ENCODE measurements around the gene UMOD. TPM values are rescaled to one million over a fixed set of nuclear protein-coding genes. Genes with fewer than 3 reads are reported as not detected.

The UMOD gene
- total RNA-seq, 1 experiment from 2014 or later, result not detected

- peaks cover 17% of the 10 kb centered on the region for H3K27me3 ChIP-seq (replicated peaks; ENCODE audit: insufficient read depth, low read depth, low read length, poor library complexity)
- ChIA-PET POLR2A (ENCODE audit: low non-redundant PET) (no interaction called here), CTCF (no interaction called here)
- no peak overlapping the region for H3K27ac ChIP-seq (ENCODE audit: low read depth, low read length, poor library complexity, severe bottlenecking)
- no peaks in the 10 kb centered on the region for H3K9me3 ChIP-seq (ENCODE audit: low read depth, low read length, poor library complexity, severe bottlenecking)
- intact Hi-C loops (cut with micrococcal nuclease; ENCODE audit: unreplicated experiment), result no loop called here
- no peaks in the 10 kb centered on the region for H3K36me3 ChIP-seq (ENCODE audit: insufficient read depth, low read length, poor library complexity, severe bottlenecking)
- H3K4me3 ChIP-seq (ENCODE audit: low read depth, low read length, poor library complexity, severe bottlenecking), result no peak overlapping the region
- no peaks in the 10 kb centered on the region for H3K4me1 ChIP-seq (ENCODE audit: insufficient read depth, low read length, poor library complexity, severe bottlenecking)
- DNase-seq (ENCODE audit: low spot score), result no peak
- no TSS peak for BruUV-seq (replicated peaks)
- TF ChIP-seq, protein P1, sequence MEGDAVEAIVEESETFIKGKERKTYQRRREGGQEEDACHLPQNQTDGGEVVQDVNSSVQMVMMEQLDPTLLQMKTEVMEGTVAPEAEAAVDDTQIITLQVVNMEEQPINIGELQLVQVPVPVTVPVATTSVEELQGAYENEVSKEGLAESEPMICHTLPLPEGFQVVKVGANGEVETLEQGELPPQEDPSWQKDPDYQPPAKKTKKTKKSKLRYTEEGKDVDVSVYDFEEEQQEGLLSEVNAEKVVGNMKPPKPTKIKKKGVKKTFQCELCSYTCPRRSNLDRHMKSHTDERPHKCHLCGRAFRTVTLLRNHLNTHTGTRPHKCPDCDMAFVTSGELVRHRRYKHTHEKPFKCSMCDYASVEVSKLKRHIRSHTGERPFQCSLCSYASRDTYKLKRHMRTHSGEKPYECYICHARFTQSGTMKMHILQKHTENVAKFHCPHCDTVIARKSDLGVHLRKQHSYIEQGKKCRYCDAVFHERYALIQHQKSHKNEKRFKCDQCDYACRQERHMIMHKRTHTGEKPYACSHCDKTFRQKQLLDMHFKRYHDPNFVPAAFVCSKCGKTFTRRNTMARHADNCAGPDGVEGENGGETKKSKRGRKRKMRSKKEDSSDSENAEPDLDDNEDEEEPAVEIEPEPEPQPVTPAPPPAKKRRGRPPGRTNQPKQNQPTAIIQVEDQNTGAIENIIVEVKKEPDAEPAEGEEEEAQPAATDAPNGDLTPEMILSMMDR (conservative IDR thresholded peaks at IDR 0.05; ENCODE audit: low read depth, low read length), result no peak
- no peak for TF ChIP-seq EZH2 (IDR thresholded peaks at IDR 0.05; ENCODE audit: borderline replicate concordance, low read depth, low read length, poor library complexity, severe bottlenecking)
Measured at GRCh38 chr16:20318437-20318836, 34.1 kb downstream of the UMOD start.

DNA sequence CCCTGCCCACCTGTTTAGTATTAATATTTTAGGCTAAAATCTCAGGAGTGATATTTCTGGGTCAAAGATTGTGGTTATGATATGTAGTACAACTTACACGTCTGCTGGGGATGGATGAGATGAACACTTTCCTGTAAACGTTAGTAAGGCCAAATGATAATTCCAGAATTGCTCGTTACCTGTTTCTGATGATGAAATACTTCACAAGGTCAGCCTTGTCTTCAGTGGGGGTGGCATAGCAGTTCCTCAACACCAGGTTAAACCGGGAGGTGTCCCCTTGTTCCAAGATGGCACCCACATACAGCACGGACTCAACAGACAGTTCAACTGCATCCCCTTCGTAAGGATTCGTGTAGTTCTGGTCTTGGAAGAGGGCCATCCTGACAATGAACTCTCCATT, 34.5 kb downstream of the UMOD start:
- intact Hi-C loops (cut with micrococcal nuclease; ENCODE audit: unreplicated experiment), result no loop called here
- CTCF ChIA-PET, result no interaction called here
- TF ChIP-seq, protein P1 (conservative IDR thresholded peaks at IDR 0.05; ENCODE audit: low read depth, low read length), result no peak
- TF ChIP-seq EZH2 (IDR thresholded peaks at IDR 0.05; ENCODE audit: borderline replicate concordance, low read depth, low read length, poor library complexity, severe bottlenecking), result no peak
- Histone ChIP-seq H3K4me1 (ENCODE audit: insufficient read depth, low read length, poor library complexity, severe bottlenecking) (no peaks in the 10 kb centered on the region), H3K9me3 (ENCODE audit: low read depth, low read length, poor library complexity, severe bottlenecking) (no peaks in the 10 kb centered on the region), H3K27me3 (replicated peaks; ENCODE audit: insufficient read depth, low read depth, low read length, poor library complexity) (peaks cover 17% of the 10 kb centered on the region), H3K36me3 (ENCODE audit: insufficient read depth, low read length, poor library complexity, severe bottlenecking) (no peaks in the 10 kb centered on the region), H3K4me3 (ENCODE audit: low read depth, low read length, poor library complexity, severe bottlenecking) (no peak overlapping the region), H3K27ac (ENCODE audit: low read depth, low read length, poor library complexity, severe bottlenecking) (no peak overlapping the region)
- BruUV-seq (replicated peaks), result no TSS peak
- DNase-seq (ENCODE audit: low spot score), result no peak
- POLR2A ChIA-PET (ENCODE audit: low non-redundant PET), result no interaction called here

DNA sequence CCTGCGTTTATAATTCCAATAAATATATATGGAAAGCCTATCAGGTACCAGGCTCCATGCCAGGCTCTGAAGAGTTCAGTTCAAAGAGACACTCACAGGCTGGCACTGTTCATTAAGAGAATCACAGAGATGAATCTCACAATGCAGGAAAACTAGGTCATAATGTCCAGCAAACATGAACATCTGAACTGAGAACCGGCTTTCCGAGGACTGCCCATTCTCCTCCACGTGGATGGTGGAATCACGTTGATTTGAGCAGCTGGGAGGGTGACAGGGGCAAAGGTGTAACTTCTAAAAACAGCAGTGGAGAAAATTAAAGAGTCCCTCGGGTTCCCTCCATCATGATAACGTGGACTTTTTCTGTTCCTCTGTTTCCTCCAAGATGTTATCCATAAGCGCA, 35.4 kb downstream of the UMOD start:
- no peaks in the 10 kb centered on the region for H3K4me1 ChIP-seq (ENCODE audit: insufficient read depth, low read length, poor library complexity, severe bottlenecking)
- ChIA-PET CTCF (no interaction called here), POLR2A (ENCODE audit: low non-redundant PET) (no interaction called here)
- no peak overlapping the region for H3K4me3 ChIP-seq (ENCODE audit: low read depth, low read length, poor library complexity, severe bottlenecking)
- peaks cover 17% of the 10 kb centered on the region for H3K27me3 ChIP-seq (replicated peaks; ENCODE audit: insufficient read depth, low read depth, low read length, poor library complexity)
- H3K27ac ChIP-seq (ENCODE audit: low read depth, low read length, poor library complexity, severe bottlenecking), result no peak overlapping the region
- intact Hi-C loops (cut with micrococcal nuclease; ENCODE audit: unreplicated experiment), result no loop called here
- no peaks in the 10 kb centered on the region for H3K9me3 ChIP-seq (ENCODE audit: low read depth, low read length, poor library complexity, severe bottlenecking)
- BruUV-seq (replicated peaks), result no TSS peak
- DNase-seq (ENCODE audit: low spot score), result no peak
- no peak for TF ChIP-seq EZH2 (IDR thresholded peaks at IDR 0.05; ENCODE audit: borderline replicate concordance, low read depth, low read length, poor library complexity, severe bottlenecking)
- TF ChIP-seq, protein P1 (conservative IDR thresholded peaks at IDR 0.05; ENCODE audit: low read depth, low read length), result no peak
- no peaks in the 10 kb centered on the region for H3K36me3 ChIP-seq (ENCODE audit: insufficient read depth, low read length, poor library complexity, severe bottlenecking)

Measured in A673 (cell line).